SU-DHL-6 (cell line): ENCODE measurements around the gene SERPINC1.

Experiments
- H2AFZ ChIP-seq: fragments of 200-600 bp; sonication (generic); 2 replicates; pipeline ENCODE4 v1.6.1; 2014; ENCODE audit warnings: low read depth, mild to moderate bottlenecking, moderate library complexity, mixed read lengths, antibody characterized with exemption, low read length; ENCODE audit not compliant: severe bottlenecking
- H3F3A ChIP-seq: fragments of 200-600 bp; shearing (Covaris generic); 2 replicates; pipeline ENCODE4 v1.6.0; 2016; ENCODE audit warnings: antibody characterized with exemption, mild to moderate bottlenecking; ENCODE audit not compliant: insufficient read depth
- H3K27ac ChIP-seq: fragments of 200-600 bp; sonication (generic); 2 replicates; pipeline ENCODE4 v1.5.1; 2016; ENCODE audit warnings: low read depth, mild to moderate bottlenecking, low read length, moderate library complexity, mixed read lengths
- H3K27me3 ChIP-seq: fragments of 200-600 bp; sonication (generic), shearing (Covaris generic); 2 replicates; pipeline ENCODE4 v1.6.0; 2014; ENCODE audit warnings: mild to moderate bottlenecking, low read length
- H3K36me3 ChIP-seq: fragments of 200-600 bp; sonication (generic); 2 replicates; pipeline ENCODE4 v1.6.1; 2014; ENCODE audit warnings: mild to moderate bottlenecking, low read length, mixed read lengths
- H3K4me2 ChIP-seq: fragments of 300-600, 200-600 bp; shearing (Covaris generic), sonication (generic); 2 replicates; pipeline ENCODE4 v1.6.0; 2014; ENCODE audit warnings: low read length, low read depth, mild to moderate bottlenecking; ENCODE audit not compliant: poor library complexity, severe bottlenecking
- H3K4me3 ChIP-seq: fragments of 200-600 bp; sonication (generic); 2 replicates; pipeline ENCODE4 v1.5.1; 2014; ENCODE audit warnings: antibody characterized with exemption, low read length, mild to moderate bottlenecking, mixed read lengths; ENCODE audit not compliant: insufficient read depth, poor library complexity, severe bottlenecking
- H3K79me2 ChIP-seq: fragments of 200-600 bp; sonication (generic); 2 replicates; pipeline ENCODE4 v1.6.1; 2014; ENCODE audit warnings: mild to moderate bottlenecking, low read length, moderate library complexity; ENCODE audit not compliant: insufficient read depth
- H3K9ac ChIP-seq: fragments of 200-600 bp; sonication (generic); 2 replicates; pipeline ENCODE4 v1.7.0; 2014; ENCODE audit warnings: mild to moderate bottlenecking, low read length
- H3K9me2 ChIP-seq: fragments of 200-600 bp; sonication (generic); replicated peaks from 2 replicates; pipeline ENCODE4 v1.6.1; 2014; ENCODE audit warnings: low read length; ENCODE audit not compliant: insufficient read depth
- H3K9me3 ChIP-seq: fragments of 200-600 bp; sonication (generic); 2 replicates; pipeline ENCODE4 v1.6.1; 2014; ENCODE audit warnings: low read length, mixed read lengths; ENCODE audit not compliant: insufficient read depth
- H4K20me1 ChIP-seq: fragments of 200-600 bp; sonication (generic); 2 replicates; pipeline ENCODE4 v1.6.1; 2014; ENCODE audit warnings: low read depth, mild to moderate bottlenecking, antibody characterized with exemption, low read length, moderate library complexity, mixed read lengths
- EZH2phosphoT487 ChIP-seq: fragments of 200-600 bp; sonication (generic), shearing (Covaris generic); conservative IDR thresholded peaks from 2 replicates; pipeline ENCODE4 v1.6.1; 2018; ENCODE audit warnings: mild to moderate bottlenecking, antibody characterized with exemption, low read length, moderate library complexity, mixed read lengths
- TF ChIP-seq, protein P1 (sequence below): fragments of 200-600 bp; sonication (generic); IDR thresholded peaks from one replicate; pipeline ENCODE4 v1.5.1; 2017; ENCODE audit warnings: antibody characterized with exemption, mild to moderate bottlenecking, low read length, moderate library complexity; ENCODE audit not compliant: insufficient read depth, poor library complexity, severe bottlenecking

The SERPINC1 gene

GRCh38 chr1:173856903-173857302, 60.2 kb downstream of the SERPINC1 start:
- Histone ChIP-seq H3K4me3 (no peak overlapping the region), H2AFZ (no peak overlapping the region), H3K9ac (no peak overlapping the region), H3K9me2 (no peaks in the 10 kb centered on the region), H4K20me1 (no peaks in the 10 kb centered on the region), H3K36me3 (peaks cover 34% of the 10 kb centered on the region), H3K9me3 (no peaks in the 10 kb centered on the region), H3K27me3 (no peaks in the 10 kb centered on the region), H3K27ac (no peak overlapping the region), H3K4me2 (no peak overlapping the region), H3K79me2 (no peaks in the 10 kb centered on the region), H3F3A (peaks cover 46% of the 10 kb centered on the region)
- no peak for TF ChIP-seq EZH2phosphoT487
- TF ChIP-seq, protein P1, sequence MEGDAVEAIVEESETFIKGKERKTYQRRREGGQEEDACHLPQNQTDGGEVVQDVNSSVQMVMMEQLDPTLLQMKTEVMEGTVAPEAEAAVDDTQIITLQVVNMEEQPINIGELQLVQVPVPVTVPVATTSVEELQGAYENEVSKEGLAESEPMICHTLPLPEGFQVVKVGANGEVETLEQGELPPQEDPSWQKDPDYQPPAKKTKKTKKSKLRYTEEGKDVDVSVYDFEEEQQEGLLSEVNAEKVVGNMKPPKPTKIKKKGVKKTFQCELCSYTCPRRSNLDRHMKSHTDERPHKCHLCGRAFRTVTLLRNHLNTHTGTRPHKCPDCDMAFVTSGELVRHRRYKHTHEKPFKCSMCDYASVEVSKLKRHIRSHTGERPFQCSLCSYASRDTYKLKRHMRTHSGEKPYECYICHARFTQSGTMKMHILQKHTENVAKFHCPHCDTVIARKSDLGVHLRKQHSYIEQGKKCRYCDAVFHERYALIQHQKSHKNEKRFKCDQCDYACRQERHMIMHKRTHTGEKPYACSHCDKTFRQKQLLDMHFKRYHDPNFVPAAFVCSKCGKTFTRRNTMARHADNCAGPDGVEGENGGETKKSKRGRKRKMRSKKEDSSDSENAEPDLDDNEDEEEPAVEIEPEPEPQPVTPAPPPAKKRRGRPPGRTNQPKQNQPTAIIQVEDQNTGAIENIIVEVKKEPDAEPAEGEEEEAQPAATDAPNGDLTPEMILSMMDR: no peak

GRCh38 chr1:173856014-173856413, 61.1 kb downstream of the SERPINC1 start:
- Histone ChIP-seq H3K27ac (no peak overlapping the region), H2AFZ (no peak overlapping the region), H3K4me3 (no peak overlapping the region), H3F3A (peaks cover 38% of the 10 kb centered on the region), H3K36me3 (peaks cover 34% of the 10 kb centered on the region), H3K79me2 (no peaks in the 10 kb centered on the region), H3K9me3 (no peaks in the 10 kb centered on the region), H3K9ac (no peak overlapping the region), H3K4me2 (no peak overlapping the region), H3K27me3 (no peaks in the 10 kb centered on the region), H3K9me2 (no peaks in the 10 kb centered on the region), H4K20me1 (no peaks in the 10 kb centered on the region)
- no peak for TF ChIP-seq EZH2phosphoT487
- TF ChIP-seq, protein P1: no peak
